Measurements from ENCODE around the gene LENG1.

The LENG1 gene

GRCh38 chr19:54162241-54162805, 2.8 kb upstream of the LENG1 start:
- peaks cover 3% of the 10 kb centered on the region for H3K36me3 ChIP-seq (replicated peaks)
- no peak for TF ChIP-seq CTCF (IDR thresholded peaks at IDR 0.05; ENCODE audit: low read depth, low read length, missing control alignments)
- H3K27me3 ChIP-seq (replicated peaks) = no peaks in the 10 kb centered on the region
- peak overlapping the region; percentile 43 for H3K4me3 ChIP-seq (ENCODE audit: low read depth, low read length)
- in situ Hi-C loops (cut with HindIII; ENCODE audit: low pct_ligation_motif_present, low sequenced_read_pairs) = no loop called here
- peak; percentile 51 for DNase-seq
- no peak overlapping the region for H3K27ac ChIP-seq

- Histone ChIP-seq H3K27ac (peak overlapping the region; percentile 81), H3K4me3 (ENCODE audit: low read depth, low read length) (peak overlapping the region; percentile 71), H3K27me3 (replicated peaks) (no peaks in the 10 kb centered on the region), H3K36me3 (replicated peaks) (peaks cover 18% of the 10 kb centered on the region)
- in situ Hi-C loops (cut with HindIII; ENCODE audit: low pct_ligation_motif_present, low sequenced_read_pairs) = no loop called here
- no peak for TF ChIP-seq CTCF (IDR thresholded peaks at IDR 0.05; ENCODE audit: low read depth, low read length, missing control alignments)
- no peak for DNase-seq
These were observed 1.3 kb upstream of the LENG1 start for GRCh38 chr19:54160854-54161253.

- Histone ChIP-seq H3K36me3 (replicated peaks) (peaks cover 22% of the 10 kb centered on the region), H3K27me3 (replicated peaks) (no peaks in the 10 kb centered on the region), H3K4me3 (ENCODE audit: low read depth, low read length) (peak overlapping the region; percentile 71), H3K27ac (peak overlapping the region; percentile 81)
- DNase-seq = no peak
- in situ Hi-C loops (cut with HindIII; ENCODE audit: low pct_ligation_motif_present, low sequenced_read_pairs) = no loop called here
- no peak for TF ChIP-seq CTCF (IDR thresholded peaks at IDR 0.05; ENCODE audit: low read depth, low read length, missing control alignments)
These were observed 776 bp upstream of the LENG1 start for GRCh38 chr19:54160182-54160811.

GRCh38 chr19:54158812-54159351, 639 bp downstream of the LENG1 start:
- TF ChIP-seq CTCF (IDR thresholded peaks at IDR 0.05; ENCODE audit: low read depth, low read length, missing control alignments) = no peak
- in situ Hi-C loops (cut with HindIII; ENCODE audit: low pct_ligation_motif_present, low sequenced_read_pairs) = no loop called here
- H3K36me3 ChIP-seq (replicated peaks) = peaks cover 33% of the 10 kb centered on the region
- no peak for DNase-seq
- H3K4me3 ChIP-seq (ENCODE audit: low read depth, low read length) = peak overlapping the region; percentile 86
- H3K27me3 ChIP-seq (replicated peaks) = no peaks in the 10 kb centered on the region
- H3K27ac ChIP-seq = peak overlapping the region; percentile 98

- no peak overlapping the region for H3K27ac ChIP-seq
- in situ Hi-C loops (cut with HindIII; ENCODE audit: low pct_ligation_motif_present, low sequenced_read_pairs) = no loop called here
- H3K4me3 ChIP-seq (ENCODE audit: low read depth, low read length) = no peak overlapping the region
- no peaks in the 10 kb centered on the region for H3K27me3 ChIP-seq (replicated peaks)
- no peak for TF ChIP-seq CTCF (IDR thresholded peaks at IDR 0.05; ENCODE audit: low read depth, low read length, missing control alignments)
- peaks cover 52% of the 10 kb centered on the region for H3K36me3 ChIP-seq (replicated peaks)
- no peak for DNase-seq
These were observed 2.6 kb downstream of the LENG1 start for GRCh38 chr19:54156953-54157352.
